Measurements from ENCODE around the gene FOXP1. TPM values are rescaled to one million over a fixed set of nuclear protein-coding genes. Genes with fewer than 3 reads are reported as not detected.

FOXP1 gene
- total and polyA plus RNA-seq, 2 donors (not counting 1 experiment from before 2014, with no cell fraction given): 91.1 to 508 TPM

- 96% methylated on average over 7 of the region's 7 CpGs for WGBS (ENCODE audit: insufficient coverage)
- no peak overlapping the region for H3K27ac Mint-ChIP-seq
- H3K9ac ChIP-seq (ENCODE audit: low read length): no peak overlapping the region
- peaks cover 6% of the 10 kb centered on the region for H3K27me3 Mint-ChIP-seq
- no peak for TF ChIP-seq EZH2 (IDR thresholded peaks at IDR 0.05; ENCODE audit: borderline replicate concordance, insufficient read depth, low read depth, low read length, poor library complexity, severe bottlenecking)
- TF ChIP-seq, protein P1, sequence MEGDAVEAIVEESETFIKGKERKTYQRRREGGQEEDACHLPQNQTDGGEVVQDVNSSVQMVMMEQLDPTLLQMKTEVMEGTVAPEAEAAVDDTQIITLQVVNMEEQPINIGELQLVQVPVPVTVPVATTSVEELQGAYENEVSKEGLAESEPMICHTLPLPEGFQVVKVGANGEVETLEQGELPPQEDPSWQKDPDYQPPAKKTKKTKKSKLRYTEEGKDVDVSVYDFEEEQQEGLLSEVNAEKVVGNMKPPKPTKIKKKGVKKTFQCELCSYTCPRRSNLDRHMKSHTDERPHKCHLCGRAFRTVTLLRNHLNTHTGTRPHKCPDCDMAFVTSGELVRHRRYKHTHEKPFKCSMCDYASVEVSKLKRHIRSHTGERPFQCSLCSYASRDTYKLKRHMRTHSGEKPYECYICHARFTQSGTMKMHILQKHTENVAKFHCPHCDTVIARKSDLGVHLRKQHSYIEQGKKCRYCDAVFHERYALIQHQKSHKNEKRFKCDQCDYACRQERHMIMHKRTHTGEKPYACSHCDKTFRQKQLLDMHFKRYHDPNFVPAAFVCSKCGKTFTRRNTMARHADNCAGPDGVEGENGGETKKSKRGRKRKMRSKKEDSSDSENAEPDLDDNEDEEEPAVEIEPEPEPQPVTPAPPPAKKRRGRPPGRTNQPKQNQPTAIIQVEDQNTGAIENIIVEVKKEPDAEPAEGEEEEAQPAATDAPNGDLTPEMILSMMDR (IDR thresholded peaks at IDR 0.05): no peak
- no peak overlapping the region for H3K4me2 ChIP-seq (replicated peaks; ENCODE audit: low read depth, low read length, poor library complexity, severe bottlenecking)
- H3K4me3 Mint-ChIP-seq: no peak overlapping the region
- no peaks in the 10 kb centered on the region for H3K27me3 ChIP-seq (replicated peaks in 1 of 4; ENCODE audit: control extremely low read depth in 1 of 4, control insufficient read depth in 3 of 4, insufficient read depth in 4 of 4, low read length in 3 of 4)
- intact Hi-C loops (cut with micrococcal nuclease): no loop called here
- H4K20me1 ChIP-seq (ENCODE audit: control insufficient read depth, insufficient read depth, low read length, poor library complexity, severe bottlenecking): peaks cover 7% of the 10 kb centered on the region
- H3K9me3 ChIP-seq (ENCODE audit: control extremely low read depth in 1 of 3, control insufficient read depth in 2 of 3, insufficient read depth in 1 of 3, low read length in 2 of 3): no peaks in the 10 kb centered on the region
- no peak overlapping the region for H3K27ac ChIP-seq (ENCODE audit: low read length in 2 of 2)
- ChIA-PET POLR2A (no interaction called here), CTCF (interaction anchor here (0.7 kb wide), 1 partner anchor 35 kb away, joined by 3 read pairs; no protein-coding TSS in a partner anchor)
- H3K9me3 Mint-ChIP-seq (ENCODE audit: insufficient read depth): no peaks in the 10 kb centered on the region
- H3K4me1 ChIP-seq (ENCODE audit: control insufficient read depth in 2 of 2, insufficient read depth in 2 of 2, low read length in 2 of 2): peaks cover 2 to 12% of the 10 kb centered on the region in 2 donors
- ATAC-seq (ENCODE audit: low read depth) (no peak), DNase-seq (no peak)
- H3K4me3 ChIP-seq (ENCODE audit: control extremely low read depth in 1 of 5, extremely low read depth in 1 of 5, insufficient read depth in 1 of 5, low read depth in 2 of 5, low read length in 4 of 5): no peak overlapping the region
- H2AFZ ChIP-seq (ENCODE audit: insufficient read depth, low read depth, low read length, poor library complexity, severe bottlenecking): no peak overlapping the region
- peaks cover 85% of the 10 kb centered on the region for H3K79me2 ChIP-seq (ENCODE audit: control insufficient read depth, insufficient read depth, low read length)
- H3K4me1 Mint-ChIP-seq: peaks cover 20% of the 10 kb centered on the region
- H3K36me3 ChIP-seq (replicated peaks in 1 of 2; ENCODE audit: control extremely low read depth in 1 of 2, control insufficient read depth in 1 of 2, extremely low read depth in 1 of 2, insufficient read depth in 2 of 2, low read length in 1 of 2): peaks cover 0 to 12% of the 10 kb centered on the region in 2 experiments
These were observed 46.3 kb downstream of the FOXP1 start for GRCh38 chr3:71537211-71537611.

GRCh38 chr3:71536376-71536965 is 47.1 kb downstream of the FOXP1 start:
- no peak for TF ChIP-seq EZH2 (IDR thresholded peaks at IDR 0.05; ENCODE audit: borderline replicate concordance, insufficient read depth, low read depth, low read length, poor library complexity, severe bottlenecking)
- TF ChIP-seq, protein P1 (IDR thresholded peaks at IDR 0.05): no peak
- DNase-seq (no peak), ATAC-seq (ENCODE audit: low read depth) (no peak)
- Histone ChIP-seq H3K9ac (ENCODE audit: low read length) (no peak overlapping the region), H3K79me2 (ENCODE audit: control insufficient read depth, insufficient read depth, low read length) (peaks cover 78% of the 10 kb centered on the region), H4K20me1 (ENCODE audit: control insufficient read depth, insufficient read depth, low read length, poor library complexity, severe bottlenecking) (peaks cover 7% of the 10 kb centered on the region), H3K4me1 (ENCODE audit: control insufficient read depth in 2 of 2, insufficient read depth in 2 of 2, low read length in 2 of 2) (peaks cover 2 to 7% of the 10 kb centered on the region in 2 donors), H3K4me3 (ENCODE audit: control extremely low read depth in 1 of 5, extremely low read depth in 1 of 5, insufficient read depth in 1 of 5, low read depth in 2 of 5, low read length in 4 of 5) (no peak overlapping the region), H3K27ac (ENCODE audit: low read length in 2 of 2) (no peak overlapping the region), H3K36me3 (replicated peaks in 1 of 2; ENCODE audit: control extremely low read depth in 1 of 2, control insufficient read depth in 1 of 2, extremely low read depth in 1 of 2, insufficient read depth in 2 of 2, low read length in 1 of 2) (peaks cover 0 to 12% of the 10 kb centered on the region in 2 experiments), H2AFZ (ENCODE audit: insufficient read depth, low read depth, low read length, poor library complexity, severe bottlenecking) (no peak overlapping the region), H3K9me3 (ENCODE audit: control extremely low read depth in 1 of 3, control insufficient read depth in 2 of 3, insufficient read depth in 1 of 3, low read length in 2 of 3) (no peaks in the 10 kb centered on the region), H3K4me2 (replicated peaks; ENCODE audit: low read depth, low read length, poor library complexity, severe bottlenecking) (no peak overlapping the region), H3K27me3 (replicated peaks in 1 of 4; ENCODE audit: control extremely low read depth in 1 of 4, control insufficient read depth in 3 of 4, insufficient read depth in 4 of 4, low read length in 3 of 4) (no peaks in the 10 kb centered on the region)
- 100% methylated on average over 3 of the region's 7 CpGs for WGBS (ENCODE audit: insufficient coverage)
- ChIA-PET POLR2A (interaction anchor here (0.6 kb wide), 1 partner anchor 216 kb away, joined by 3 read pairs; no protein-coding TSS in a partner anchor), CTCF (no interaction called here)
- Mint-ChIP-seq H3K9me3 (ENCODE audit: insufficient read depth) (no peaks in the 10 kb centered on the region), H3K4me3 (no peak overlapping the region), H3K27me3 (peaks cover 3% of the 10 kb centered on the region), H3K27ac (no peak overlapping the region), H3K4me1 (peaks cover 16% of the 10 kb centered on the region)
- intact Hi-C loops (cut with micrococcal nuclease): no loop called here

Measured in B cell (primary cell).